Hematopoietic multipotent progenitor cell treated with erythropoietin and hydrocortisone succinate and interleukin-3 and kit ligand, for 17 days (in vitro differentiated cells): ENCODE data around the gene ABLIM2.

Experiments used
- DNase-seq: peaks from one replicate; pipeline ENCODE4 v3.0.0-alpha.2; 2015; ENCODE audit warnings: low spot score

ABLIM2 gene

DNA sequence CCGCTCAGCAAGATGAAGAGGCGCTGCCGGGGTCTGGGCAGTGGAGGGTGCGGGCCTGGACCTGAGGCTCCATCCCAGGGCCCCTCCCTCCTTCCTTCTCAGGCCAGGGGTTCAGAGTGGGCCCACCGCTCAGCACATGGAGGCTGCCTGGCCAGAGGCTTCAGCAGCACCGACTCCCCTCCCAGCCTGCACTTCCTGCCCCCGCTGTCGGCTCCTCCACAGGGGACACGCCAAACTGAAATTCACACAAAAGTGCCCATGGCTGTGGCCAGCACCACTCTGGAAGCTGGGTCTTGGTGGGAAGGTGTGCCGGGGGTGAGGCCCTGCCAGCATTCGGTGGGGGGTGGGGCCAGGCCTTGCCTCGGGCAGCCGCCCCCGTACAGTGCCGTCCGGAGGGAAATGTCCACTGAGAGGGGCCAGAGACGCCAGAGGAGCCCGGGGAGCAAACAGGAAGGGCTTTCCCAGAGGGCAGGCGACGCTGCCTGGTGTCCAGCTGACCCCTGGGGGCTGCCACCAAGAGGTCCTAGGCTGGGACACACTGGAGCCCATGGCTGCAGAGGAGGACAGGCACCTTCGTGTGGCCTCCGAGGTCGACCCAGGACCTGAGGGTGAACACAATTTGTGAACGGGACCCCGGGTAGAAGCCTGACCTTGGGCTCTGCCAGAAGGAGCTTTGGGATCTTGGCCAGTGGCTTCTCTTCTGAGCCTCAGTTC, 134.4 kb downstream of the ABLIM2 start:
- no peak for DNase-seq

DNA sequence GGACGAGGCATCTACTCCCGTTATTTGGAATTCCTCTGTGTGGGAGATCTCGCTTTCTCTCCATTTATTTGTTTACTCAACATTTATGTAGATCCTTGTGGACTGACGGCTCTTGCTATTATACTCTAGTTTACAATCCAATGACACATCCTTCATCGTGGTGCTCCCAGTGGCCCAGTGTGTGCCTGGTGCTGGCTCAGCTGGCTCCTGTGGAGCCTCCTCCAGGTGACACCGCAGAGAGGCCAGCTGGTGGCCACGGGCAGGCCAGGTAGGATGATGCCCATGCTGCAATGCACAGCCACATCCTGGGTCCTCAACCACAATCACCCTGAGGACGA, 134.9 kb downstream of the ABLIM2 start:
- DNase-seq = no peak

DNA sequence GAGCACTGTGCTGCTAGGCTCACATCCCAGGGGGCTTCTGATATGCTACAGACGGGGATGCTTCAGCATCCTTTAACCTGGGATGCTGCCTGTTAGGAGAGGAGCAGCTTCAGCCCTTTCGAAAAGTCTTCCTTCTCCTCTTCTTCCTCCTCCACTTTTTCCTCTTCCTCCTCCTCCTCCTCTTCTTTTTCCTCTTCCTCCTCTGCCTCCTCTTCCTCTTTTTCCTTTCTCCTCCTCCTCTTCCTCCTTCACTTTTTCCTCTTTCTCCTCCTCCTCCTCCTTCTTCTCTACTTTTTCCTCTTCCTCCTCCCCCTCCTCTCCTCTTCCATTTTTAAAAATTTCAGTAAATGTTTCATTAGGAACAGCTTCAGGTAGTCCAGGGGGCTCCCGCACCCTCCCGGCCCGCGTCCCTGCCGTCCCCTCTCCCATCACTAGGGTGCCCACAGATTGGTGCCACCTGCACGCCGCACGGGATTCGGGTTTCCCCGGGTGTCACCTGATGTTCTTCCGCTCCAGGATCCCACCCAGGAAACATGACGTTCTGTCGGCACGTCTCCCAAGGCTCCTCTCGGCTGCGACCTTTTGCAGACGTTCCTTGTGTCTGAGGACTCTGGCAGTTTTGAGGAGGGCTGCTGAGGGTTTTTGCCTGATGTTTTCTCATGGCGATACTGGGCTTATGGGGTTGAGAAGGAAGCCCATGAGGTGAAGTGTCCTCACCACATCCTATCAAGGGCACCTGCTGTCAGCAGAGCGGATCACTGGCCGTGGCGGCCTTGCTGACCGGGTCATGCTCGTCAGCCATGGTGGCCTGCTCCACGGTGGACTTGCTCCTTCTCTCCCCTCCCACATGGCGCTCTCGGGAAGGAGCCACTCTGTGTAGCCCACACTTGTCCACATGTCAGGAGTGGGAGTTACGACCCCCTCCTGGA, 135.6 kb downstream of the ABLIM2 start:
- DNase-seq = no peak

DNA sequence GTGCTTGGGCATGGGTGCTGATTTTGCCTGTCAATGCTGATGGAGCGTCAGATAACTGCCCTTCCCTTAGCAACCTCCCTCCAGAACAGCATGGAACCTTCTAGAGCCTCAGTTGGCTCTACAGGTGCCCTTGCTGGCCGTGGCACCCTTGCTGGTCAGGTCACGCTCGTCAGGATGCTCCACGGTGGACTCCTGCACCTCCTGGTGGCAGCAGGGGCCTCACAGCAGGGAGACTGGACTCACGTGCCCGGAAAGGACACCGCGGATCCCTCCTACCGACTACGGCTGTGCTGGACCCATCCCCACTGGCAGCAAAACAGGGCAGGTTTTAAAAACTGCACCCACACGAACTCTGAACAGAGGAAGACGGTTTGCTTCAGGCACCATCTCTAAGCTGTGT, 136.8 kb downstream of the ABLIM2 start:
- no peak for DNase-seq

DNA sequence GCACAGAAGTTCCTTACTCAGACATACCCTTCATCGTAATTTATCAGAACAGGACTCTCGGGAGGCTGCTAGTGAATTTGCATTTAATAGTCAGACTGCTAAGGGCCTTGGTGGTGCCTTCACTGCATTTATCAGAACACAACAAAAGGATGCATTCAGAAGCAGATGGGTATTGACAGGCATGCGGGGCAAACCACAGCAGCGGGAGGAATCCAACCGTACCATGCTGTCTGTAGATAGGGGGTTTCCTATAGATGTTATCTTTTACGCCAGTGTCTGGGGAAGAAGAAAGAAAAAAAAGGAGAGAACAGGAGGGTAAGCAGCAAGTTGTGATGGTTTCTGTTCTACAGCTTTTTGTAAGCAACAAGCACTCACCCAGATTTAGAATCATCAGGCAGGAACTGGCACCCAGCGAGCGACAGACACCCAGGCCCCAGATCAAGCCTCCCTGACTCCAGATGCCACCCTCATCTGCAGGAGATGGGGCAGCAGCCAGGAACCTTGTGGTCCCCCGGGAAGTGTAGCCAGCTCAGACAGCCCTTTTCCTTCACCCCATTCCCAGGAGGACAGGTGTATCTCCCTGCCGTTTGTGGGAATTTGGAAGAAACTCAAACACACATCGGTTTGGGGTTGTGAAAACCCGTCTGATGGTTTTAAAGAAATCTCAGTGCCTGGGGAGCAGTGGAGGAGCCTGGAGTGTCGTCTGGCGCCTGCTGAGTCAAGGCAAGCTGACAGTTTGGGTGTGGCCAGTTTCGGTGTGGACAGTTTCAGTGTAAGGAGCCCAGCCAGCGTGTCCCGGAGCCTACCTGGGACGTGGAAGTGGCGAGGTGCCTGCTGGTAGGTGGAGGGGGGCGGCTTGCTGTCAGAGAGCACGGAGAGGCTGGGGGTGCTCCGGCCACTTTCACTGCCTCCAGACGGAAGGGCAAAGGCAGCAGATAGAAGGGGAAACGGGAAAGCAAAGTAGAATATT, 138.9 kb downstream of the ABLIM2 start:
- DNase-seq = no peak

DNA sequence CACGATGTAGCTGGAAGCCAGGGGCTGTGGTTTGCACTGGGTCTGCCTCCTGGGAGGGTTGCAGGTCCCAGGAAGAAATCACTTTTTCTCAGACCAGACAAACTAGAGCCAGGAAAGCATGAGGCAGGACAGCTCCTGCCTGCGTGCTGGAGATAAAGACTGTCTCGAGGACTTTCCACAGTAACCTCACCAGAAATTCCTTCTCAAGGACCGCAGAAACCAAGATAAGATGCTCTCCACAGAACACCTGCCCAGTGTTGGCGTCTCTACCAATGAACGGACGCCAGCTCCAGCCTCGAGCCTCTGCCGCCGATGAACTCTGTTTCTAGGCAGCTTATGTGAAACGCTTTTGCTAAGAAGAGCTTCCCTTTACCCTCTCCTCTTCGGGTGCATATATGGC, 142.1 kb downstream of the ABLIM2 start:
- no peak for DNase-seq

DNA sequence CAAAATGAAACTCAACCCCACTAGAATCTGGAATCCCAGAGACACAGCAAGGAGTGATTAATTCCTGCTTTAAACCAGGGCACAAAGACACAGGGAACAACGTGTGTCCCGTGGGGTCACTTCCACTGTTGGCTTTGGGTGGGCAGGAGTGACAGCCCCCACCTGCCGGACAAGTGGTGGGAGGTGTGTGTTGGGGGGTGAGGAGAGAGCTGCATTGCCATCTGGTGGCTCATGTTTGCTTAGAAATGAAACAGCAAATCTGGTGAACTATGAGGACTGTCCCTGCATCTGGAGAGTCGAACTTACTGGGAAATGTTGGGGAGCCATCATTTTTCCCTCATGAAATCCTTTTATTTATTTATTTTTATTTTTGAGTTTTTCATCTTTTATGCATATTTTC, 143.1 kb downstream of the ABLIM2 start:
- DNase-seq = no peak

DNA sequence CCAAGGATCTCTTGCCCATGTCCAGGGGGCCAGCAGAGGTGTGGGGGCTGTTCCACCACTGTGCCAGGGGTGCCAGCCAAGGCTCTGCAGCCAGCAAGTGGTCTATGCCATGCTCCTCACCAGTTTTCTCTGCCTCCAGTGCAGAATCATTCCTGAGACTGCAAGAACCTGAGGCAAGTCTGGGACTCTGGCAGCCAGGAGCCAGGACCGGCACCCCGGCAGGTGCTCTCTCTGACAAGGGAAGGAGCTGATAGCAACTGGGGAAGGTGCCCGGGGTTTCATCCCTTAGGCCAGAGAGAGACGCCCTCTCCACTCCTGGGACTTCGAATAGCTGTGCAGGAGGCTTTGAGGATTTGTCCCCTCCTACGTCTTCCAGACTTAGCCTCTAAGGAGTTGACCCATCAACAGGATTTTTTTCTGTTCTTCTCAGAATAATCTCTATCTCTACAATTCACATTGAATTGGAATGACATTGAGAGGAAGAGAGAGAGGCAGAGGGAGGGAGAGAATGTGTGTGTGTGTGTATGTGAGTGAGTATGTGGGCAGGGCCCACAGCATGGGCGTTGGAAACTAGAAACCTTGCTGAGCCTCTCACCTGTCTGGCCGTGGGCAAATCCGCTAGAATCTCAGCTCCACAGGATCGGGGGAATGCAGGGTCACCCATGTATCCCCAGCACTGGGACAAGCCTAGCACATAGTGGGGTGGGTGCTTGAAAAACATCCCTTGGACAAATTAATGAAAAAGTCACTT, 144.5 kb downstream of the ABLIM2 start:
- no peak for DNase-seq

DNA sequence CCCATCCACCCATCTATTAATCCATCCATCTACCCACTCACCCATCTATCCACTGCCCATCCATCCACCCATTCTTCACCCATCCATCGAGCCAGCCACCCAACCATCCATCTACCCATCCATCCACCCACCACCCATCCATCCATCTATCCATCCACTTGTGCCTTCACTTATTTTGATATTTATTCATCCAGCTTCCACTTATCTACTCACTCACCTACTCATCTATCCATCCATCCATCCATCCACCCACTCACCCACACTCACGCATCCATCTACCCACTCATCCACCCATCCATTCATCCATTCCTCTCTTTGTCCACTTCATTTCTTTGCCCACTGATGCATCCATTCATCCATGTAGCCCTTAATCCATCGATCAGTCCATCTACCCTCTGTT, 146.1 kb downstream of the ABLIM2 start:
- DNase-seq = no peak

DNA sequence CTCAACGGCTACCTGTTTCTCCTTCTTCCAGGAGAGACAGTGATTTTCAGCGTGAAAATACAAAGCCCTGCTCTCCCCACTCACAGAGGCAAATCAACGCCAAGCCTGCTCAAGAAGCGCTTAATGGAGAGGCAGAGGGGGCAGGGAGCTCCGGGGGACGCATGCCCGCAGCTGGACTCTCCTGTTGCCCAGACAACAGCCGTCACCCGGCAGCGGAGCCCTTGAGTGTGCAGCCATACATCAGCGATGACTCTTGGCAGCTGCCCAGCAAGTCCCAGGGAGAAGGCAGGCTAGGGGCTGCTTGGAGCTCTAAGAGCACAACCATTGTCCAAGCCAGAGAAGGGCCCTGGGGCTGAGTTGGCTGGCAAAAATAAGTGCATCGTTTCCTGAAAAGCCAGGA, 148.0 kb downstream of the ABLIM2 start:
- DNase-seq = no peak

DNA sequence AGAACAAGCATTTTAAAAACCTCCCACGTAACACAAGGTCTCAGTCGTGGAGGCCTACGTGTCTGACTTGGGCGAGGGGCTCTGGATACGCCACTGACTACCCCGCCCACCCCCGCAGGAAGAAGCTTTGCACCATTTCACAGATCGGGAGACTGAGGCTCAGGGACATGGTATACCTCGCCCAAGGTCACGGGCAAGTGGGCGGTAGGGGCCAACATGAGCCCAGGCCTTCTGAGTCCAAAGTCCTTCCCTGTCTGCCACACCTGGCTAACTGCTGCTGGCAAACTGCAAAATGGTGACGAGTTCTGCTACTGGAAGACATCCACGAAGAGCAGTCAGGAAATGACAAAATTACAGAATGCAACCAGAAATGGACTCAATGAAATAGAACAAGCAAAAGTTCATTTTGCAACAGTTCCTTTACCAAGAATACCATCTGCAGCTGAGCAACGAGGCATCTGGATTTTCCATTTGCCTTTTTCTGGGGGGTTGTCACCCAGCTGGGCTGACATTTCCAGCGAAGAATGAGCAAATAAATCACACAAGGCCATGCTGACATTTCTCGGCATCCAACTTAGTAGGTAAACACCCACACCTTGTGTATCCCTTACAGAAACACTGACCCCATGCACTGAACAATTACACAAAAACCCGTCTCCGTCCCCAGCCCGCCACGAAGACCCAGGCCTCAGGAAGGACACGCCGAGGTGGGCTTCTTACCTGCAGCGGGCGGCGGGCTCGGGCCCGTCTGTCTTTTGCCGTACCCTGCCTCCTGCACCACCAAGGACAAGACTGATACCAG, 148.7 kb downstream of the ABLIM2 start:
- DNase-seq = no peak

DNA sequence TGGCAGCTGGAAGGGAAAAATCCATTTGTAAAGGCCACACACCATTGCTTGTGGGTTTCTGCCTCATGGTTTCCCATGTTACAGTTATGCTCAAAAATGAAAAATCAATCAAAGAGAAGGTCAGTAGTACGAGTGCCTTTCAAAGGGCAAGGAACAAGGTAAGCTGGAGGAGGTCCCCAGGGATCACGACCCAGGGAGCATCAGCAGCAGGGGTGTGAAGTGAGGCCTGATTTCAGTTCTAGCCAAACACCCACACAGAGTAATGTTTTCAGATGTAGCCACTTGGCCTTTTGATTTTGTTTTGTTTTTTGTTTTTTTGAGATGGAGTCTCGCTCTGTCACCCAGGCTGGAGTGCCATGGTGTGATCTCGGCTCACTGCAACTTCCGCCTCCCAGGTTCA, 149.5 kb downstream of the ABLIM2 start:
- no peak for DNase-seq

DNA sequence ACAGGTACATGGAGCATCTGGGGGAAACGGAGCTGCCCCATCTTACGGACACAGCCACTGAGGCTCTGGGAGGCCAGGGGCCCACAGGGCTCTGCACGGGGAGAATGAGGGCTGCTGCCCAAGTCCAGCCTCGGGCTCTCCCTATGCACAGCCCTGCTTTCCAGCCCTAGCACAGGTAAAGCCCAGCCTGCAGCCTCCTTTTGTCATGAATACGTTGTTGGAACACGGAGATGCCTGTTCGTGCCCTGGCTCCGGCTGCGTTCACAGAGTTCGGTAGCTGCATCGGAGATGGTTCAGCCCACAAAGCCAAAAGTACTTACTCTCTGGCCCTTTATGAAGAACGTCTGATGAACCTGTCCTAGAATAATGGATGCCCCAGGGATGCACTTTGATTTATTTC, 150.2 kb downstream of the ABLIM2 start:
- no peak for DNase-seq

DNA sequence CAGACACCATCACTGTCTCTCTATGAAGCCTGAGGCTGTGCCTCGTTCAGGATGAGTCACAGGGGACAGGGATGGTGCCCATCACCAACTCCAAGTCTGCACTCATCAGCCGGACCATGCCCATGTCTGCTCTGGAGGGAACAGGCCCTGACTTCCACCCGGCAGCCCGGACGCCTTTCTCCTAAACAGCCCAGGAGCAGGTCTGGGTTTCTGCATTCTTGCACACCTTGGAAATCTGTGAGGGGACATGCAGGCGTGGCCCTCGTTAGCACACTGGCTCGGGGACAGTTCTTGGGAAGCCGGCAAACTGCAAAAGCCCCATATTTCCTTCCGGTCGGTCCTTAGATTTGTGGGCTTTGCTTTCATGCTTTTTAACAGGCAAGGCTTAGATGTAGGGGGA, 151.0 kb downstream of the ABLIM2 start:
- no peak for DNase-seq

DNA sequence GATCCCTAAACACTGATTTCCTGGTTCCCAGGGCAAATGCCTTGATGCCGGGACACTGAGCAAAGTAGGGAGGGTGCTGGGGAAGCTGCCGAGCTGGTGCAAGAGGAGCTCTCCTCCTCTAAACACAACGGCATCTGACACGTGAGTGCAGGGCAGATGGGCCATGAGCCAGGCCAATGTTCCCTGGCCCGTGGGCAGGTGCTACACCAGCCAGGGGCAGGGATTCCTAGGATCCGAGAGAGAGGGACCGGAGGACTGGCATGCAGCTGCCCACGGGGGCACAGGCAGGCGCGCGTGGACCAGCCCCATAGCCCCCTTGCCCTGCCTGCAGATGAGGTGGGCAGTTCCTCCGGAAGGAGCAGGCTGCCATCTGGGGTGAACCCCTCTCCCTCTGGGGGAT, 152.1 kb downstream of the ABLIM2 start:
- no peak for DNase-seq

DNA sequence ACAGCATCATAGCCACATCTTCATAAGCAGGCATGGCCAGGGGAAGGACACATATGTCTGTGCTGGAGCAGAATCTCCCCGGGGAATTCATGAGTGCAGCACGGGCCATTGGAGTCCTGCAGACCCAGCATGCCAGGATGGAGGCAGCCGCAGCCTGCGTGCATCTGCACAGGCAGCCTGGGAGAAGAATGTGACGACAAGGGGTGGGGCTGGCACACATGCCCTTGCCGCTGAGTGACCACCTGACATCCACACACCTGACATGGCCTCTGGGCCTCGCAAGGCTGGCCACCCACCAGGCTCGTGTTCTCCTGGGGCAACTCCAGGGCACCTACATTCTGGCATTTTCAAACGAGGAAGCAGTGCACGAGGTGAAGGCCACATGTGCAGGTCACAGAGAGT, 152.8 kb downstream of the ABLIM2 start:
- no peak for DNase-seq

DNA sequence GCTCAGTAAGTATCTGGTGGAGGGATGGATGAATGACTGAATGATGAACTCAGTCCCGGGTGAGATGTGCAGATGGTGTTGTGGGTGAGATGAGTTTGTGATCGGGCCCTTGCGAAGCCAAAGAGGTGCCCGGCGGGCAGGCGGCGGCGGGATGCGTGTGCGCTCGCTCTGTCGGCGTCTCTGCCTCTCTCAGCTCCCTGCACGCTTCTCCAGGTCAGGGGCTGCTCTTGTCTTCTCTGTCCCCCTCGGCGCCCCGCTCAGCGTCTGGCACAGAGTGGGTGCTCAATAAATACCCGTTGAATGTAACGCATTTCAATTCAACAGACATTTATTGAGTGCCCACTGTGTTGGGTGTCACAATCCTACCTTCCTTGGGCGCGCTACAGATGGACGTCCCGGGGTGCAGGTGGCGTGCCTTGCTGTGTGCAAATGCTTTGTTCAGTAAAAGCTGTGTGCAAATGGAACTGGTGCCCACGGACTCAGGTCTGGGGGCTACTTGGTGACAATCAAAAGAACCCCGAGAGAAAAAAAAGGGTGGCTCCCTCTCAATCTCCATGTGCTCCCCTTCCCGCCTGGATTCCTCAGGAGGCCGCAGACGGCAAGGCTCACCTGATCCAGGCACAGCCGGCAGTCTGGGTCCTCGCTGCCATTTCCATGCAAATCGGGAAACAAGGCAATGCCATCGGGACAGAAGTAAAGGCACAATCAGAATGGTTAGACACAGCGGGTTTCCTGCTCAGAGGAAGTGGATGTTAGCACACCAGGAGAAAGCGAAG, 153.4 kb downstream of the ABLIM2 start:
- DNase-seq = no peak

DNA sequence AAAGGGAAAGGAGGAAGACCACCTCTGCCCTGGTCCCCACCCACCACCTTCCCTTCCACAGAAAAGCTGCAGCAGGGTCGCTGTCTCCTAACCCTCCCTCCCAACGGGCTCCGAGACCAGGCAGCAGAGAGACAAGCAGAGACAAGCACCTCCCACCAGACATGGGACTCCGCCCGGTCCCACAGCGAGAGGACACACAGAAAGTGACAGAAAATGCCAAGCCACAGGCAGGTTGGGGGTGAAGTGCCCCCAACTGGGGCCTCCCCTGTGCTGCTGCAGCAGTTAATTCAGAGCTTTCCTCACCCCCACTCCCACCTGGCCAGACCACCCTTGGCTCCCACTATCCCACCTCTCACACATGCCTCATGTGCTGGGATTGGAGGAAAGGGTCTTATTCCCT, 154.5 kb downstream of the ABLIM2 start:
- DNase-seq = no peak

DNA sequence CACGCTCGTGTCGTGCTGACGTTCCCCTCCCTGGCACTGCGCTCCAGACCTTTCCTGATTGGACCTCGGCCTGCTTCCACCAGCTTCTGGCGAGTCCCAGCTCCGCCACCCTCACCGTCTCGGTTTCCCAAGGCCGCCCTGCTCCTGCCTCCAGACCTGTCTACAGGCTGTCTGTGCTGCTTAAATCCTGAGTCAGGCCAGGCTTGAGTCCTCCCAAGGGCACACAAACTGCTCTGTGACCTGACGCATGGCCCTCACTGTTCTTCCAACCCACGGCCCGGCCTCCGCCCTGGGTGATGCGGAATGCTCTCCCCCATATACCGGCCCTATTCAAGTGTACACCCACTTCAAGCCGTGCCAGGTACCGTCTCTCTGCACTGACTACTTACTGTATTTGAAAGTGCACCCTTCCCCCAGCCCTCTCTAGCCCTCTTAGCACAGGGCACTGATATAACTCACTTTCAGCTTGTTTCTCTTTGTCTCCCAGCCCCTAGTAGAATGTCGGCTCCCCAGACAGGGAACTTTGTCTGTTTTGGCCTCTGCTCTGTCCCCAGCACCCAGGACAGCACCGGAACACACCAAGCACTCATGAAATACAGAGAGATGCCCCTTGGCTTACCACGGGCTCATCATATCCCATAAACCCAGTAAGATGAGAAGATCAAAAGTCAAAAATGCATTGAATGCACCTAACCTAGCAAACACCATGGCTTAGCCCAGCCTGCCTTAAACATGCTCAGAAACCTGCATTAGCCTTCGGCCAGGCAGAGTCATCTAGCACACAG, 155.9 kb downstream of the ABLIM2 start:
- no peak for DNase-seq
